IPS DF 4.7 (cell line): ENCODE data around the gene EIF3I.

Experiments
- DNase-seq: peaks from one replicate; pipeline ENCODE4 v3.0.0-alpha.2; 2013; ENCODE audit warnings: low spot score; ENCODE audit errors: extremely low read depth

The EIF3I gene

GRCh38 chr1:32198237-32199042 is 23.8 kb upstream of the EIF3I start:
- DNase-seq, result no peak

GRCh38 chr1:32199043-32199716 is 23.0 kb upstream of the EIF3I start:
- no peak for DNase-seq

GRCh38 chr1:32199717-32200072 is 22.5 kb upstream of the EIF3I start:
- no peak for DNase-seq

- DNase-seq, result no peak
These were observed 21.8 kb upstream of the EIF3I start, which contains the start of gene CCDC28B for GRCh38 chr1:32200226-32201010. Gene CCDC28B (plus strand): TSS chr1:32200595. CDS start chr1:32201936, 1,341 bp downstream.

- no peak for DNase-seq
These were observed 21.0 kb upstream of the EIF3I start for GRCh38 chr1:32201011-32201855.

GRCh38 chr1:32204943-32205361 is 17.3 kb upstream of the EIF3I start:
- no peak for DNase-seq

- no peak for DNase-seq
These were observed 16.5 kb upstream of the EIF3I start, which contains the start of gene IQCC for GRCh38 chr1:32205401-32206370. Gene IQCC (plus strand): TSS chr1:32205671. CDS start chr1:32205682, 11 bp downstream.

- no peak for DNase-seq
These were observed 13.7 kb upstream of the EIF3I start for GRCh38 chr1:32208469-32208868.

- no peak for DNase-seq
These were observed 13.3 kb upstream of the EIF3I start, which contains the start of gene DCDC2B for GRCh38 chr1:32208891-32209328. Gene DCDC2B (plus strand): TSS chr1:32209089. CDS start chr1:32209094, 5 bp downstream.

GRCh38 chr1:32215629-32216480 is 6.4 kb upstream of the EIF3I start:
- DNase-seq, result no peak

GRCh38 chr1:32216566-32216965 is 5.6 kb upstream of the EIF3I start:
- DNase-seq, result no peak

GRCh38 chr1:32219022-32219421 is 3.2 kb upstream of the EIF3I start:
- DNase-seq, result no peak

GRCh38 chr1:32220746-32221580 is 1.2 kb upstream of the EIF3I start:
- DNase-seq, result no peak

- no peak for DNase-seq
These were observed 627 bp upstream of the EIF3I start for GRCh38 chr1:32221581-32221979.

- DNase-seq, result no peak
These were observed 1.5 kb downstream of the EIF3I start for GRCh38 chr1:32223683-32224082.

- no peak for DNase-seq
These were observed 2.1 kb downstream of the EIF3I start for GRCh38 chr1:32224285-32224684.

GRCh38 chr1:32228771-32229170 is 6.6 kb downstream of the EIF3I start:
- DNase-seq, result no peak
